T1000 (cell line): ENCODE results near the gene AHNAK2.

Experiments
- DNase-seq: peaks from one replicate; lab custom pipeline; 2025; ENCODE audit warnings: mixed read lengths; lab: John Stamatoyannopoulos, UW

The AHNAK2 gene

GRCh38 chr14:104973385-104974145 is 4.6 kb downstream of the AHNAK2 start:
- peak; percentile 78 for DNase-seq

GRCh38 chr14:104973135-104973384 is 5.1 kb downstream of the AHNAK2 start:
- DNase-seq, result peak; percentile 89

- peak; percentile 17 for DNase-seq
Observed at GRCh38 chr14:104972301-104973134, 5.7 kb downstream of the AHNAK2 start.

DNA sequence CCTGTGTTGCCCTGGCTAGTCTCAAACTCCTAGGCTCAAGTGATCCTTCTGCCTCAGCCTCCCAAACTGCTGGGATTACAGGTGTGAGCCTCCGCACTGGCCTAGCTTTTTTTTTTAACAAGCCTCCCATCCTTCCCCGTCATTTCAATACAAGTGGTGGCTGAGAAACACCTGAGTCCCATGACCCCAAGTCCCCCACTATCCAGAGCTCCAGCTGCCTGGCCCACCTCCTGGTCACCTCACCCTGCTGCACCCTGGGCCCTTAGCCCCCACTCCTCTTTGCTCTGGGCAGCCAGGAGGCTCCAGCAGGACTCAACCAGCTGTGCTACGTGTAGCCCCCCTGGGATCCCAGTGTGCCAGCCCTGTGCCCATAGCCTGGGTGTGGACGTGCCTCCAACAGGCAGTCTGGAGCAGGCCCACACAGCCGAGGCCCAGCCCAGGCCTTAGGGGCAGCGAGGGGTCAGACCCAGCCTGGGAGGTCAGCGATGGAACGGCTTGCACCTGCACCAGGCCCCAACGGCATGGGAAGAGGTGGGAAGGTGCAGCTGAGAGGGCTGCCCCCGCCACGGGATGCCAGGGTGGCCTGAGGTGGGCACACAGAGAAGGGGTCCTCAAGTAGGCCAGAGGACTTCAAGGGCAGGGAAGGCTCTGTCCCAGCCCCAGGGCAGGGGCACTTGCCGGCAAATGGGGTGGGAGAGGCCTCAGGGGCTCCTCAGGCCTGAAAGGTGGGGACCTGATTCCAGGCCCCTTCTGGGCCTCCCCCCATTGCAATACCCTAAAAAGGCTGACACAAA is 6.5 kb downstream of the AHNAK2 start:
- DNase-seq, result no peak

- peak; percentile 51 for DNase-seq
Observed at GRCh38 chr14:104970231-104971068, 7.7 kb downstream of the AHNAK2 start.

- DNase-seq, result no peak
Observed at GRCh38 chr14:104969741-104970230, 8.4 kb downstream of the AHNAK2 start.

- no peak for DNase-seq
Observed at GRCh38 chr14:104968541-104969401, 9.4 kb downstream of the AHNAK2 start.

- no peak for DNase-seq
Observed at GRCh38 chr14:104968153-104968527, 10.0 kb downstream of the AHNAK2 start.

- no peak for DNase-seq
Observed at GRCh38 chr14:104967386-104968152, 10.6 kb downstream of the AHNAK2 start.

DNA sequence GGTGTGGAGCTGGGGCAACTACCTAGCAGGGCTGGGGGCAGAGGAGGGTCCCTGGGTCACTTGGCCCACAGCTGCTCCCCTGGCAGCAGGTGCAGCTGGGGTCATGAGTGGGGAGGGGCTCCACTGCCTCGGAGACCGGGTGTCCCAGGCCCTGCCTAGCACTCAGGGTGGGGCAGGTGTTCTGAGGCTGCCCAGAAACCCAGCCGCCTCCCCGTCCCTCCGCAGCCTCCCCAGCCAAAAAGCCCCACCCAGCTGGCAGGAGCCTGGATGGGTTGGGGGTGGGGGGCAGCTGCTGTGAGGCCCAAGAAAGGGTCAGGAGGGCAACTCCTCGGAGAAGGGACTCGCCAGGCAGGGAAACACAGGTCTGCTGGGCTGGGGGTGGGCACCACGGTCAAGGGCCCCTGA is 11.2 kb downstream of the AHNAK2 start:
- no peak for DNase-seq

- DNase-seq, result no peak
Observed at GRCh38 chr14:104966261-104966865, 11.8 kb downstream of the AHNAK2 start.

DNA sequence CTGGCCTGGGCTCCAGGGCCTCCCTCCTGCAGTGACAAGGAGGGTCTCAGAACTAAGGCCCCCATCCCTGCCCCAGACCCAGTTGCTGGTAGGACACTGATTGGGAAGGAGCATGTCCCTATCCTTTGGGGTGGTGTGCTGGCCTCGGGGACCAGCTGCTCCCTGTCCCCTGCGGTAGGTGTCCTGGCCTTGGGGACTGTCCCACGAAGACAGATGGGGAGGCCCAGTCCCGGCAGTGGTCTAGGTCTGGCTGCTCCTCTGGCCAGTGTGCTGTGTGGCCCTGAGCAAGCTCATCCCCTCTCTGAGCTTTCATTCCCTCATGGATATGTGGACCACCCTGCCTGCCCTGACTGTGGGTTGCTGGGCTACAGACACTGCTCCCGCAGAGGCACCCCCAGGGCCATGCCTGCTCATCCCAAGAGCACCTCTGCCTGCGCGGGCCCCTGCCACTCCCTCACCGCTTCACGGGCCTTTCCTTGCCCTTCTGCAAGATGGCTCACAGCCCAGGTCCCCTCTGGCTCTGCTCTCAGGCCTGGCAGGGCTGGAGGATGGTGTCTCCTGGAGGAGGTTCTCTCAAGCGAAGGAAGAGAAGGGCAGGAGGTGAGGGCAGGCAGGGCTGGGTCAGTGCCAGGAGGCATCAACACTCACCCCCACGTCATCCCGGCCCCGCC is 12.5 kb downstream of the AHNAK2 start:
- DNase-seq, result no peak

GRCh38 chr14:104964546-104964945 is 13.6 kb downstream of the AHNAK2 start:
- DNase-seq, result no peak

- no peak for DNase-seq
Observed at GRCh38 chr14:104957146-104958113, 20.7 kb downstream of the AHNAK2 start.

GRCh38 chr14:104956290-104956890 is 21.8 kb downstream of the AHNAK2 start:
- no peak for DNase-seq

DNA sequence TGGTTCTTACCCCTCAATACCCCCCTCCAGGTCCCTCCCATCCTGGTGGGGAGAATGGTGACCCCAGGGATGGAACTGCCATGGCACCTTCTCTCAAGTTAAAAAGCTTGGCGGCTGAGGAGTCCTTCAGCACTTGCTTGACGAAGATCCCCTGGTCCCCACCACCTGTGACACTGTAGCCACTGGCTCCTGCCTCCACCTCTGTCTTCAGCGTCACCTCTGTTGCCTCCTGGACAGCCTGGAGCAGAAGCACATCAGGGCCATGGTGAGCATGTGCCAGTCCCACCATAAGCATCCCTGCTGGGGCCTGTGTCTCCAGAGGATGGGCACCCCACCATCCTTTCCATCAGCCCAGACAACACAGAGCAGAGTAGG is 22.8 kb downstream of the AHNAK2 start:
- no peak for DNase-seq

GRCh38 chr14:104954746-104955395 is 23.3 kb downstream of the AHNAK2 start:
- DNase-seq, result no peak
